Head of caudate nucleus (tissue), 42 donors: ENCODE measurements around the gene BRAT1.

Source experiments
- DNase-seq, 42 donors: peaks; one replicate each; pipeline versions ENCODE4 v3.0.0 to v3.0.0-alpha.2; 2020 to 2021; ENCODE audit warnings: mixed read lengths in 7 of 42
- intact Hi-C: fragments of 100-400 bp; cut with DNase I; formaldehyde crosslinking; loops from one replicate; pipeline ENCODE4 v1.15.0; 2022

BRAT1 gene

GRCh38 chr7:2495418-2496299 is 59.7 kb downstream of the BRAT1 start:
- intact Hi-C loops, result no loop called here
- no peak for DNase-seq

- intact Hi-C loops, result no loop called here
- no peak for DNase-seq
These were observed 60.9 kb downstream of the BRAT1 start for GRCh38 chr7:2494191-2495130.

GRCh38 chr7:2493205-2494164 is 61.8 kb downstream of the BRAT1 start:
- intact Hi-C loops, result no loop called here
- DNase-seq, result no peak

GRCh38 chr7:2492038-2492437 is 63.3 kb downstream of the BRAT1 start:
- intact Hi-C loops, result no loop called here

GRCh38 chr7:2490181-2490651 is 65.1 kb downstream of the BRAT1 start:
- intact Hi-C loops, result no loop called here
- no peak for DNase-seq

More at GRCh38 chr7:2492038-2492437, 63.3 kb downstream of the BRAT1 start:
- DNase-seq, result no peak

- intact Hi-C loops, result no loop called here
- no peak for DNase-seq
These were observed 66.6 kb downstream of the BRAT1 start for GRCh38 chr7:2488681-2489080.

- DNase-seq, result no peak
- intact Hi-C loops, result no loop called here
These were observed 67.1 kb downstream of the BRAT1 start for GRCh38 chr7:2488272-2488645.
